SJCRH30 (cell line): ENCODE measurements around the gene MGA. TPM values are rescaled to one million over a fixed set of nuclear protein-coding genes. Genes with fewer than 3 reads are reported as not detected.
A peak's percentile ranks its signal among the peaks of the same experiment; 100 is the strongest.

Experiments used
- DNase-seq, 2 experiments: peaks; one replicate each; pipeline ENCODE4 v3.0.0-alpha.2; 2015 to 2020
- H3K27ac ChIP-seq: fragments of 250-450 bp; sonication (Bioruptor Pico); 2 replicates; pipeline ENCODE4 v1.5.1; 2020; ENCODE audit warnings: mild to moderate bottlenecking, moderate library complexity
- H3K27me3 ChIP-seq: fragments of 250-450 bp; sonication (Bioruptor Pico); 2 replicates; pipeline ENCODE4 v1.5.1; 2020; ENCODE audit warnings: mild to moderate bottlenecking, moderate library complexity
- H3K36me3 ChIP-seq: fragments of 250-450 bp; sonication (Bioruptor Pico); 2 replicates; pipeline ENCODE4 v1.5.1; 2020; ENCODE audit warnings: mild to moderate bottlenecking, moderate library complexity
- H3K4me1 ChIP-seq: fragments of 250-450 bp; sonication (Bioruptor Pico); 2 replicates; pipeline ENCODE4 v1.5.1; 2020; ENCODE audit warnings: mild to moderate bottlenecking, moderate library complexity
- H3K4me3 ChIP-seq: fragments of 250-450 bp; sonication (Bioruptor Pico); 2 replicates; pipeline ENCODE4 v1.5.1; 2020; ENCODE audit warnings: mild to moderate bottlenecking, moderate library complexity
- H3K9me3 ChIP-seq: fragments of 250-450 bp; sonication (Bioruptor Pico); replicated peaks from 2 replicates; pipeline ENCODE4 v1.5.1; 2020; ENCODE audit warnings: mild to moderate bottlenecking, moderate library complexity
- total RNA-seq: library from RNA; depleted of rRNA; stranded (reverse); fragments of >200 nt; shearing (Covaris generic); gene quantifications from 2 replicates; pipeline ENCODE4 v1.2.3, GENCODE V29; 2014

MGA gene
- total RNA-seq, 1 experiment from 2014 or later = 83.6 TPM

GRCh38 chr15:41671656-41672648 is 11.7 kb downstream of the MGA start:
- Histone ChIP-seq H3K9me3 (no peaks in the 10 kb centered on the region), H3K4me1 (peaks cover 12% of the 10 kb centered on the region), H3K27me3 (no peaks in the 10 kb centered on the region), H3K36me3 (peaks cover 28% of the 10 kb centered on the region), H3K27ac (no peak overlapping the region), H3K4me3 (no peak overlapping the region)
- peak in 1 of 2 experiments; percentile 41 for DNase-seq

GRCh38 chr15:41675337-41675736 is 15.1 kb downstream of the MGA start:
- H3K36me3 ChIP-seq = peaks cover 22% of the 10 kb centered on the region
- H3K4me3 ChIP-seq = no peak overlapping the region
- no peaks in the 10 kb centered on the region for H3K9me3 ChIP-seq
- H3K27me3 ChIP-seq = no peaks in the 10 kb centered on the region
- no peak overlapping the region for H3K27ac ChIP-seq
- peaks cover 9% of the 10 kb centered on the region for H3K4me1 ChIP-seq
- no peak for DNase-seq

- H3K9me3 ChIP-seq = no peaks in the 10 kb centered on the region
- H3K36me3 ChIP-seq = peaks cover 20% of the 10 kb centered on the region
- no peaks in the 10 kb centered on the region for H3K27me3 ChIP-seq
- peaks cover 3% of the 10 kb centered on the region for H3K4me1 ChIP-seq
- no peak overlapping the region for H3K27ac ChIP-seq
- no peak overlapping the region for H3K4me3 ChIP-seq
- no peak for DNase-seq
These were observed 18.5 kb downstream of the MGA start for GRCh38 chr15:41678742-41679141.

GRCh38 chr15:41683955-41684354 is 23.8 kb downstream of the MGA start:
- H3K27me3 ChIP-seq = no peaks in the 10 kb centered on the region
- peak overlapping the region; percentile 47 for H3K27ac ChIP-seq
- DNase-seq = peak; percentile 15 to 56
- H3K4me3 ChIP-seq = no peak overlapping the region
- peaks cover 18% of the 10 kb centered on the region for H3K4me1 ChIP-seq
- H3K9me3 ChIP-seq = no peaks in the 10 kb centered on the region
- H3K36me3 ChIP-seq = peaks cover 4% of the 10 kb centered on the region

GRCh38 chr15:41688671-41689070 is 28.5 kb downstream of the MGA start:
- H3K9me3 ChIP-seq = no peaks in the 10 kb centered on the region
- no peaks in the 10 kb centered on the region for H3K27me3 ChIP-seq
- H3K27ac ChIP-seq = no peak overlapping the region
- H3K4me1 ChIP-seq = peaks cover 16% of the 10 kb centered on the region
- DNase-seq = no peak
- no peak overlapping the region for H3K4me3 ChIP-seq
- peaks cover 4% of the 10 kb centered on the region for H3K36me3 ChIP-seq

- no peak overlapping the region for H3K27ac ChIP-seq
- H3K4me3 ChIP-seq = no peak overlapping the region
- peaks cover 4% of the 10 kb centered on the region for H3K36me3 ChIP-seq
- no peaks in the 10 kb centered on the region for H3K27me3 ChIP-seq
- H3K9me3 ChIP-seq = no peaks in the 10 kb centered on the region
- DNase-seq = no peak
- peaks cover 12% of the 10 kb centered on the region for H3K4me1 ChIP-seq
These were observed 28.9 kb downstream of the MGA start for GRCh38 chr15:41689083-41689482.

GRCh38 chr15:41689834-41690233 is 29.6 kb downstream of the MGA start:
- no peak for DNase-seq
- no peaks in the 10 kb centered on the region for H3K9me3 ChIP-seq
- H3K27ac ChIP-seq = no peak overlapping the region
- H3K4me3 ChIP-seq = no peak overlapping the region
- no peaks in the 10 kb centered on the region for H3K27me3 ChIP-seq
- H3K36me3 ChIP-seq = peaks cover 1% of the 10 kb centered on the region
- H3K4me1 ChIP-seq = peaks cover 4% of the 10 kb centered on the region

- no peak for DNase-seq
- H3K4me1 ChIP-seq = peaks cover 3% of the 10 kb centered on the region; the same call in 1 of the 2 replicates
- H3K27me3 ChIP-seq = no peaks in the 10 kb centered on the region
- H3K27ac ChIP-seq = no peak overlapping the region
- no peak overlapping the region for H3K4me3 ChIP-seq
- no peaks in the 10 kb centered on the region; the same call in 1 of the 2 replicates for H3K36me3 ChIP-seq
- H3K9me3 ChIP-seq = no peaks in the 10 kb centered on the region
These were observed 30.4 kb downstream of the MGA start for GRCh38 chr15:41690636-41691035.

- DNase-seq = no peak
These were observed 31.3 kb downstream of the MGA start for GRCh38 chr15:41691471-41691870.

GRCh38 chr15:41692049-41692448 is 31.8 kb downstream of the MGA start:
- Histone ChIP-seq H3K36me3 (peaks cover 9% of the 10 kb centered on the region), H3K4me3 (no peak overlapping the region), H3K4me1 (peaks cover 3% of the 10 kb centered on the region; the same call in 1 of the 2 replicates), H3K27me3 (no peaks in the 10 kb centered on the region), H3K9me3 (no peaks in the 10 kb centered on the region), H3K27ac (no peak overlapping the region)
- DNase-seq = no peak

More at GRCh38 chr15:41691471-41691870, 31.3 kb downstream of the MGA start:
- Histone ChIP-seq H3K27ac (no peak overlapping the region), H3K9me3 (no peaks in the 10 kb centered on the region), H3K4me1 (peaks cover 3% of the 10 kb centered on the region; the same call in 1 of the 2 replicates), H3K4me3 (no peak overlapping the region), H3K27me3 (no peaks in the 10 kb centered on the region), H3K36me3 (peaks cover 3% of the 10 kb centered on the region; the same call in 1 of the 2 replicates)

GRCh38 chr15:41693757-41694156 is 33.6 kb downstream of the MGA start:
- H3K9me3 ChIP-seq = no peaks in the 10 kb centered on the region
- H3K4me1 ChIP-seq = no peaks in the 10 kb centered on the region
- no peak for DNase-seq
- no peaks in the 10 kb centered on the region for H3K27me3 ChIP-seq
- H3K27ac ChIP-seq = no peak overlapping the region
- H3K4me3 ChIP-seq = no peak overlapping the region
- H3K36me3 ChIP-seq = peaks cover 11% of the 10 kb centered on the region

- no peak overlapping the region for H3K4me3 ChIP-seq
- H3K27me3 ChIP-seq = no peaks in the 10 kb centered on the region
- no peak overlapping the region for H3K27ac ChIP-seq
- no peaks in the 10 kb centered on the region for H3K9me3 ChIP-seq
- H3K36me3 ChIP-seq = peaks cover 23% of the 10 kb centered on the region
- H3K4me1 ChIP-seq = no peaks in the 10 kb centered on the region
- DNase-seq = peak in 1 of 2 experiments; percentile 31
These were observed 35.7 kb downstream of the MGA start for GRCh38 chr15:41695750-41696436.

- no peak overlapping the region for H3K4me3 ChIP-seq
- H3K36me3 ChIP-seq = peaks cover 33% of the 10 kb centered on the region
- no peaks in the 10 kb centered on the region for H3K27me3 ChIP-seq
- DNase-seq = no peak
- H3K9me3 ChIP-seq = no peaks in the 10 kb centered on the region
- H3K4me1 ChIP-seq = no peaks in the 10 kb centered on the region
- no peak overlapping the region for H3K27ac ChIP-seq
These were observed 38.6 kb downstream of the MGA start for GRCh38 chr15:41698779-41699178.

GRCh38 chr15:41703120-41703519 is 42.9 kb downstream of the MGA start:
- DNase-seq = no peak
- no peaks in the 10 kb centered on the region for H3K9me3 ChIP-seq
- no peaks in the 10 kb centered on the region for H3K4me1 ChIP-seq
- peaks cover 31% of the 10 kb centered on the region for H3K36me3 ChIP-seq
- H3K27ac ChIP-seq = no peak overlapping the region
- no peak overlapping the region for H3K4me3 ChIP-seq
- H3K27me3 ChIP-seq = no peaks in the 10 kb centered on the region

- Histone ChIP-seq H3K27ac (no peak overlapping the region), H3K9me3 (no peaks in the 10 kb centered on the region), H3K27me3 (no peaks in the 10 kb centered on the region), H3K4me1 (no peaks in the 10 kb centered on the region), H3K36me3 (peaks cover 56% of the 10 kb centered on the region), H3K4me3 (no peak overlapping the region)
- DNase-seq = no peak
These were observed 52.8 kb downstream of the MGA start for GRCh38 chr15:41713047-41713446.
